Right atrium auricular region (tissue), 2 donors: ENCODE data around the gene FAM209A. TPM values are rescaled to one million over a fixed set of nuclear protein-coding genes. Genes with fewer than 3 reads are reported as not detected.
"Not testable (repeated sequence)": the region's sequence is repeated elsewhere in the genome, so short reads cannot be mapped to it uniquely, and the experiment has no call there.

Experiments used
- DNase-seq: peaks from one replicate; pipeline ENCODE4 v3.0.0-alpha.2; 2019; ENCODE audit warnings: low spot score
- H3K27ac ChIP-seq, 2 donors: fragments of 200-600 bp; sonication (generic); 1 replicate in 1 of 2; 2 replicates in 1 of 2; pipeline ENCODE4 v1.5.1; 2016 to 2019
- H3K27me3 ChIP-seq, 2 donors: fragments of 200-600 bp; sonication (generic); one replicate each; pipeline versions ENCODE4 v1.5.1 to v1.6.0; 2017 to 2019
- H3K36me3 ChIP-seq: fragments of 200-600 bp; sonication (generic); one replicate; pipeline ENCODE4 v1.5.1; 2016
- H3K4me1 ChIP-seq, 2 donors: fragments of 200-600 bp; sonication (generic); one replicate each; pipeline versions ENCODE4 v1.5.1 to v1.6.0; 2017 to 2019
- H3K4me3 ChIP-seq, 2 donors: fragments of 200-600 bp; sonication (generic); 1 replicate in 1 of 2; 2 replicates in 1 of 2; pipeline ENCODE4 v1.5.1; 2017 to 2019; ENCODE audit warnings: mild to moderate bottlenecking in 1 of 2, moderate library complexity in 1 of 2
- H3K9me3 ChIP-seq, 2 donors: fragments of 200-600 bp; sonication (generic); one replicate each; pipeline ENCODE4 v1.5.1; 2019
- CTCF ChIP-seq, 2 donors: fragments of 200-600 bp; sonication (generic); IDR thresholded peaks; one replicate each; pipeline ENCODE4 v1.5.1; 2019; ENCODE audit warnings: antibody characterized with exemption in 2 of 2
- total RNA-seq, 2 donors: library from RNA; depleted of rRNA; stranded (reverse); fragments of >200 nt; gene quantifications; one replicate each; pipeline ENCODE4 v1.1.0, GENCODE V29; 2016

FAM209A gene
- total RNA-seq, 2 donors from 2014 or later: not detected

DNA sequence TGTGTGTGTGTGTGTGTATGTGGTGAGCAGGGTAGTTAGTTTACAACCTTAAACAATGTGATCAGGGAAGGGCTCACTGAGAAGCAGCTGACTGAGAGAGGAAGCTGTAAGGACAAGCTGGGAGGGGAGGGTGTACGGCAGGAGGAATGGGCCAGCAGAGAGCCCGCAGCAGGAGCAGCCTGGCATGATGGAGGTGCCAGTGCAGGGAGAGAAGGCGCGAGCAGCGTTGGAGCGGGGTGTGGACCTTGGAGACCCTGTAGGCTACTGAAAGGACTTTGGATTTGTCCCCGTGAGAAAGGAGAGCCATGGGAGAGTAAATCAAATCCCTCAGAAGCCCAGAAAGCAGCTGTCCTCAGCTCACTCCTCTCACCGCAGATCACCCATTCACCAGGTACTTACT, 27.0 kb downstream of the FAM209A start:
- no peaks in the 10 kb centered on the region for H3K9me3 ChIP-seq
- no peak overlapping the region for H3K4me3 ChIP-seq
- no peak for TF ChIP-seq CTCF (IDR thresholded peaks at IDR 0.05)
- H3K36me3 ChIP-seq: no peaks in the 10 kb centered on the region
- DNase-seq: no peak
- H3K4me1 ChIP-seq: peaks cover 0 to 14% of the 10 kb centered on the region in 2 donors
- H3K27ac ChIP-seq: no peak overlapping the region
- no peaks in the 10 kb centered on the region for H3K27me3 ChIP-seq

GRCh38 chr20:56552911-56553629, 28.5 kb downstream of the FAM209A start:
- Histone ChIP-seq H3K36me3 (no peaks in the 10 kb centered on the region), H3K4me3 (no peak overlapping the region), H3K27me3 (no peaks in the 10 kb centered on the region), H3K27ac (no peak overlapping the region), H3K9me3 (no peaks in the 10 kb centered on the region), H3K4me1 (peaks cover 0 to 14% of the 10 kb centered on the region in 2 donors)
- no peak for DNase-seq
- no peak for TF ChIP-seq CTCF (IDR thresholded peaks at IDR 0.05)

- Histone ChIP-seq H3K9me3 (no peaks in the 10 kb centered on the region), H3K36me3 (no peaks in the 10 kb centered on the region), H3K27me3 (no peaks in the 10 kb centered on the region), H3K4me1 (peaks cover 0 to 14% of the 10 kb centered on the region in 2 donors), H3K4me3 (no peak overlapping the region), H3K27ac (peak overlapping the region in 1 of 2 donors; percentile 21)
- TF ChIP-seq CTCF (IDR thresholded peaks at IDR 0.05): peak in 1 of 2 donors; percentile 30
- DNase-seq: no peak
Observed at GRCh38 chr20:56554869-56555268, 30.3 kb downstream of the FAM209A start.

DNA sequence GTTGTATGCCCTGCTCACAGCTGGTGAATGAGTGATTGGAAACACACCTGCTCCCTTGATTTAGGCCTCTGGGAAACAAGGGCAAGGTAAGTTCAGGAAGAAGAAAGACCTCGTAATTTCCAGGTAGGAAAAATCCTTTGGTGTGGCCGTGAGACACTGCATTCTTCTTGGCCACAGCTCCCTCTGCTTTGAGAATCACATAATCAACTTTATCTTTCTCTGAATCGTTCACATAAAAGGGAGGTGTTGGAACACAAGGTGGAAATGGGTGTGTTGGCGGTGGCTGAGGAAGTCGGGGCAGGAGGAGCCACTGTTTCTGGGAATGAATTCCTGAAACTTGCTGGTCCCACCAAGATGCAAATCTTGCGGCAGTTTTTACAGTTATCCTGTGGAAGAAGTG, 34.4 kb downstream of the FAM209A start:
- no peak overlapping the region for H3K27ac ChIP-seq
- no peak for TF ChIP-seq CTCF (IDR thresholded peaks at IDR 0.05)
- no peaks in the 10 kb centered on the region for H3K36me3 ChIP-seq
- H3K4me3 ChIP-seq: no peak overlapping the region
- H3K4me1 ChIP-seq: peaks cover 0 to 14% of the 10 kb centered on the region in 2 donors
- H3K9me3 ChIP-seq: no peaks in the 10 kb centered on the region
- no peaks in the 10 kb centered on the region for H3K27me3 ChIP-seq
- no peak for DNase-seq

- not testable (repeated sequence) for H3K4me3 ChIP-seq, H3K4me1 ChIP-seq, H3K36me3 ChIP-seq, H3K27me3 ChIP-seq, DNase-seq, H3K27ac ChIP-seq, H3K9me3 ChIP-seq
Observed at GRCh38 chr20:56564526-56564925, 40.0 kb downstream of the FAM209A start.

DNA sequence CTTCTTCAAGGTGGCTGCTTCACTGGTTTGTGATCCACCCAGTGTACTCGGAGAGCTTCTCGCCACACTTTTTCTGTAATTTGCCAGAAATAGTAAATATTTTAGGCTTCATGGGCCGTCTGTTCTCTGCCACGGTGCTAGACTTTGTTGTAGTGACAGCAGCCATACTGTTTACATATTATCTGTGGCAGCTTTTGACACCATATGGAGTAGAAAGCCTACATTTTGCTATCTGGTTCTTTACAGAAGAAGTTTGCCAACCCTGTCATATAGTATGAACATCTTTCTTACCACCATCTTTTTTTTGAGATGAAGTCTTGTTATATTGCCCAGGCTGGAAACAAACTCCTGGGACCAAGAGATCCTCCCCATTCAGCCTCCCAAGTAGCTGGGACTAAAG, 41.0 kb downstream of the FAM209A start:
- TF ChIP-seq CTCF (IDR thresholded peaks at IDR 0.05): no peak
- no peaks in the 10 kb centered on the region for H3K9me3 ChIP-seq
- H3K27me3 ChIP-seq: no peaks in the 10 kb centered on the region
- no peak for DNase-seq
- no peaks in the 10 kb centered on the region for H3K36me3 ChIP-seq
- H3K4me1 ChIP-seq: peaks cover 0 to 6% of the 10 kb centered on the region in 2 donors
- H3K4me3 ChIP-seq: no peak overlapping the region
- no peak overlapping the region for H3K27ac ChIP-seq
